ENCODE results near the gene SREK1. TPM values are rescaled to one million over a fixed set of nuclear protein-coding genes. Genes with fewer than 3 reads are reported as not detected.
"Not testable (repeated sequence)": the region's sequence is repeated elsewhere in the genome, so short reads cannot be mapped to it uniquely, and the experiment has no call there.

The SREK1 gene
- total RNA-seq, 1 donor from 2014 or later: 68.2 TPM

- H3K36me3 Mint-ChIP-seq (ENCODE audit: low read depth, unreplicated experiment): no peaks in the 10 kb centered on the region
- H3K27ac Mint-ChIP-seq (ENCODE audit: unreplicated experiment): no peak overlapping the region
These were observed 65.2 kb downstream of the SREK1 start for GRCh38 chr5:66209350-66209749.

GRCh38 chr5:66209794-66210193, 65.7 kb downstream of the SREK1 start:
- H3K27ac Mint-ChIP-seq (ENCODE audit: unreplicated experiment): no peak overlapping the region
- H3K4me1 Mint-ChIP-seq (ENCODE audit: unreplicated experiment): peaks cover 3% of the 10 kb centered on the region
- H3K27me3 Mint-ChIP-seq (ENCODE audit: unreplicated experiment): no peaks in the 10 kb centered on the region
- H3K4me3 Mint-ChIP-seq (ENCODE audit: unreplicated experiment): no peak overlapping the region
- H3K36me3 Mint-ChIP-seq (ENCODE audit: low read depth, unreplicated experiment): no peaks in the 10 kb centered on the region
- no peak for TF ChIP-seq CTCF (IDR thresholded peaks at IDR 0.05; ENCODE audit: unreplicated experiment)
- DNase-seq (ENCODE audit: low spot score): no peak
- H3K9me3 Mint-ChIP-seq (ENCODE audit: unreplicated experiment): no peaks in the 10 kb centered on the region

More at GRCh38 chr5:66209350-66209749, 65.2 kb downstream of the SREK1 start:
- peaks cover 3% of the 10 kb centered on the region for H3K4me1 Mint-ChIP-seq (ENCODE audit: unreplicated experiment)
- no peak for DNase-seq (ENCODE audit: low spot score)
- no peak for TF ChIP-seq CTCF (IDR thresholded peaks at IDR 0.05; ENCODE audit: unreplicated experiment)
- H3K27me3 Mint-ChIP-seq (ENCODE audit: unreplicated experiment): no peaks in the 10 kb centered on the region
- no peak overlapping the region for H3K4me3 Mint-ChIP-seq (ENCODE audit: unreplicated experiment)
- no peaks in the 10 kb centered on the region for H3K9me3 Mint-ChIP-seq (ENCODE audit: unreplicated experiment)

GRCh38 chr5:66213533-66213932, 69.4 kb downstream of the SREK1 start:
- Mint-ChIP-seq H3K9me3 (ENCODE audit: unreplicated experiment) (no peaks in the 10 kb centered on the region), H3K4me3 (ENCODE audit: unreplicated experiment) (no peak overlapping the region), H3K36me3 (ENCODE audit: low read depth, unreplicated experiment) (no peaks in the 10 kb centered on the region), H3K27me3 (ENCODE audit: unreplicated experiment) (peaks cover 3% of the 10 kb centered on the region), H3K27ac (ENCODE audit: unreplicated experiment) (no peak overlapping the region), H3K4me1 (ENCODE audit: unreplicated experiment) (peaks cover 6% of the 10 kb centered on the region)
- TF ChIP-seq CTCF (IDR thresholded peaks at IDR 0.05; ENCODE audit: unreplicated experiment): no peak
- no peak for DNase-seq (ENCODE audit: low spot score)

GRCh38 chr5:66222455-66222854, 78.4 kb downstream of the SREK1 start:
- H3K9me3 Mint-ChIP-seq (ENCODE audit: unreplicated experiment): no peaks in the 10 kb centered on the region
- no peak for DNase-seq (ENCODE audit: low spot score)
- no peak overlapping the region for H3K4me3 Mint-ChIP-seq (ENCODE audit: unreplicated experiment)
- no peak overlapping the region for H3K27ac Mint-ChIP-seq (ENCODE audit: unreplicated experiment)
- peaks cover 2% of the 10 kb centered on the region for H3K27me3 Mint-ChIP-seq (ENCODE audit: unreplicated experiment)
- TF ChIP-seq CTCF (IDR thresholded peaks at IDR 0.05; ENCODE audit: unreplicated experiment): no peak
- H3K36me3 Mint-ChIP-seq (ENCODE audit: low read depth, unreplicated experiment): no peaks in the 10 kb centered on the region
- peaks cover 9% of the 10 kb centered on the region for H3K4me1 Mint-ChIP-seq (ENCODE audit: unreplicated experiment)

GRCh38 chr5:66222896-66223295, 78.8 kb downstream of the SREK1 start:
- not testable (repeated sequence) for H3K4me1 Mint-ChIP-seq (ENCODE audit: unreplicated experiment); DNase-seq (ENCODE audit: low spot score); H3K9me3 Mint-ChIP-seq (ENCODE audit: unreplicated experiment); H3K27ac Mint-ChIP-seq (ENCODE audit: unreplicated experiment); H3K4me3 Mint-ChIP-seq (ENCODE audit: unreplicated experiment); H3K27me3 Mint-ChIP-seq (ENCODE audit: unreplicated experiment); H3K36me3 Mint-ChIP-seq (ENCODE audit: low read depth, unreplicated experiment)

- peaks cover 2% of the 10 kb centered on the region for H3K27me3 Mint-ChIP-seq (ENCODE audit: unreplicated experiment)
- peaks cover 6% of the 10 kb centered on the region for H3K4me1 Mint-ChIP-seq (ENCODE audit: unreplicated experiment)
- no peaks in the 10 kb centered on the region for H3K9me3 Mint-ChIP-seq (ENCODE audit: unreplicated experiment)
These were observed 79.5 kb downstream of the SREK1 start for GRCh38 chr5:66223637-66224036.

More at GRCh38 chr5:66223637-66224036, 79.5 kb downstream of the SREK1 start:
- H3K4me3 Mint-ChIP-seq (ENCODE audit: unreplicated experiment): no peak overlapping the region
- H3K27ac Mint-ChIP-seq (ENCODE audit: unreplicated experiment): no peak overlapping the region
- no peak for DNase-seq (ENCODE audit: low spot score)
- H3K36me3 Mint-ChIP-seq (ENCODE audit: low read depth, unreplicated experiment): no peaks in the 10 kb centered on the region
- no peak for TF ChIP-seq CTCF (IDR thresholded peaks at IDR 0.05; ENCODE audit: unreplicated experiment)
